PFSK-1 (cell line): ENCODE measurements around the gene CYP26A1.

Experiments used
- FOXP2 ChIP-seq: optimal IDR thresholded peaks from 2 replicates; pipeline ENCODE3; 2011; ENCODE audit warnings: borderline replicate concordance, control low read depth, inconsistent platforms; ENCODE audit not compliant: insufficient read depth; ENCODE audit errors: extremely low read length, extremely low read depth
- POLR2AphosphoS5 ChIP-seq: IDR thresholded peaks from 2 replicates; pipeline ENCODE4 v1.6.1; 2012; ENCODE audit warnings: low read depth, mild to moderate bottlenecking, control low read depth, low read length, moderate library complexity
- REST ChIP-seq, 2 experiments: IDR thresholded peaks; 2 replicates each; pipeline versions ENCODE4 v1.6.1 to v1.8.0; 2011 to 2012; ENCODE audit warnings: low read depth in 2 of 2, low read length in 2 of 2, control low read depth in 1 of 2, inconsistent platforms in 1 of 2, mild to moderate bottlenecking in 1 of 2, moderate library complexity in 1 of 2; ENCODE audit not compliant: insufficient read depth in 1 of 2
- SIN3A ChIP-seq: IDR thresholded peaks from 2 replicates; pipeline ENCODE4 v1.6.1; 2012; ENCODE audit warnings: mild to moderate bottlenecking, low read length, moderate library complexity, borderline replicate concordance; ENCODE audit not compliant: insufficient read depth
- TAF1 ChIP-seq: IDR thresholded peaks from 2 replicates; pipeline ENCODE4 v1.6.1; 2012; ENCODE audit warnings: low read length, control low read depth, borderline replicate concordance; ENCODE audit not compliant: insufficient read depth

GRCh38 chr10:93063144-93063976, 10.3 kb upstream of the CYP26A1 start:
- no peak for TF ChIP-seq SIN3A
- TF ChIP-seq TAF1, result no peak
- TF ChIP-seq REST (IDR thresholded peaks at IDR 0.05; ENCODE audit: insufficient read depth in 1 of 2, low read depth in 2 of 2, low read length in 2 of 2), result no peak
- no peak for TF ChIP-seq POLR2AphosphoS5
- no peak for TF ChIP-seq FOXP2
